ENCODE measurements around the gene NTM.

DNA sequence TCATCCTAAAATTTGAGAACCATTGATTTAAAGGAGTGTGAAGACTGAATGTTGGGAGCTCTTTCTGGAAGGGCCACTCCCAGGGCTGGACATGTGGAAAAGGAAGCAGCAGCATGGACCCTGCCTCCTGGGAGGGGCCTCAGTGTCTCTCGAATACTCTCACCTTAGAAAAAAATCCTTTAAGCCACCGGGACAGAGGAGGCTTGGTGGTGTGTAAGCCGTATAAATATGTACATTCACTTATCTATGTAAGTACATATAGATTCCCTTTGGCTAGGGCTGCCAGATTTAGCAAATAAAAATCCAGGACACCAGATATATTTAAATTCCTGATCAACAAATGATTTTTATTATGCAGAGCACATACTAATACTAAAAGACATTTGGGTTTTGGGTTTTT is 17.6 kb downstream of the NTM start:
- TF ChIP-seq, protein P1, sequence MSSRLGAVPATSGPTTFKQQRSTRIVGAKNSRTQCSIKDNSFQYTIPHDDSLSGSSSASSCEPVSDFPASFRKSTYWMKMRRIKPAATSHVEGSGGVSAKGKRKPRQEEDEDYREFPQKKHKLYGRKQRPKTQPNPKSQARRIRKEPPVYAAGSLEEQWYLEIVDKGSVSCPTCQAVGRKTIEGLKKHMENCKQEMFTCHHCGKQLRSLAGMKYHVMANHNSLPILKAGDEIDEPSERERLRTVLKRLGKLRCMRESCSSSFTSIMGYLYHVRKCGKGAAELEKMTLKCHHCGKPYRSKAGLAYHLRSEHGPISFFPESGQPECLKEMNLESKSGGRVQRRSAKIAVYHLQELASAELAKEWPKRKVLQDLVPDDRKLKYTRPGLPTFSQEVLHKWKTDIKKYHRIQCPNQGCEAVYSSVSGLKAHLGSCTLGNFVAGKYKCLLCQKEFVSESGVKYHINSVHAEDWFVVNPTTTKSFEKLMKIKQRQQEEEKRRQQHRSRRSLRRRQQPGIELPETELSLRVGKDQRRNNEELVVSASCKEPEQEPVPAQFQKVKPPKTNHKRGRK (CRISPR knock-in tag; IDR thresholded peaks at IDR 0.05; ENCODE audit: borderline replicate concordance): no peak
- no peak for TF ChIP-seq ATF6 (CRISPR knock-in tag; IDR thresholded peaks at IDR 0.05)
- TF ChIP-seq CTCF (IDR thresholded peaks at IDR 0.05): no peak
- no peak for TF ChIP-seq GABPB1 (CRISPR knock-in tag; IDR thresholded peaks at IDR 0.05)
- TF ChIP-seq ZNF138 (CRISPR knock-in tag; conservative IDR thresholded peaks at IDR 0.05): no peak
- no peak for TF ChIP-seq MLX (CRISPR knock-in tag; IDR thresholded peaks at IDR 0.05)
- TF ChIP-seq JUN (CRISPR knock-in tag; IDR thresholded peaks at IDR 0.05): no peak
- no peak for TF ChIP-seq CREB1 (CRISPR knock-in tag; IDR thresholded peaks at IDR 0.05)
- TF ChIP-seq ELF4 (CRISPR knock-in tag; IDR thresholded peaks at IDR 0.05; ENCODE audit: low read depth): no peak
- TF ChIP-seq SP1 (CRISPR knock-in tag; conservative IDR thresholded peaks at IDR 0.05): no peak
- no peak for TF ChIP-seq ATF3 (CRISPR knock-in tag; conservative IDR thresholded peaks at IDR 0.05)
- no peak for TF ChIP-seq ZBTB43 (CRISPR knock-in tag; IDR thresholded peaks at IDR 0.05)
- no peak for TF ChIP-seq NFYB (CRISPR knock-in tag; conservative IDR thresholded peaks at IDR 0.05; ENCODE audit: low read depth)
